ENCODE results near the gene ELL. TPM values are rescaled to one million over a fixed set of nuclear protein-coding genes. Genes with fewer than 3 reads are reported as not detected.

The ELL gene
- total and polyA plus RNA-seq, 2 donors, result 6.8 to 14.3 TPM

DNA sequence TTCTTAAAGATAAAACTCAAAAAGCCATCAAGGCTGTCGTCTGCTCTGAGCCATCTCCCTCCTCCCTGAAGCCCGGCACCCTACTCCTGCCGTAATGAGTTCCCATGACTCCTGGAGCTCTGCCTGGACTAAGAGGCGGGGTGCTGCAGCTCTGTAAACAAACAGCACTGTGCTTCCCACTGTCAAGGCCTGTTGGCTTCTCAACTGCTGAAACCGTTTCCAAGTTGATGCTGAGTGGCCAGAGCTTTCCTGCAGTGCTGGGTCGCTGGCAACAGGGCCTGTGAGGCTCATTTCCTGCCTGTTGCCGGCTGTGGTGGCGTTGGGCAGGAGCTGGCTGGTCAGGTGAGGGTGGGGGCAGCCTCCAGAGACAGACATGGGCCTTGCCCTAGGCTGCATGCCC, 57.2 kb downstream of the ELL start:
- no peak overlapping the region for H3K4me3 ChIP-seq (ENCODE audit: low read length in 2 of 2)
- peaks cover 6 to 27% of the 10 kb centered on the region in 2 donors for H3K4me1 ChIP-seq (ENCODE audit: control insufficient read depth in 2 of 2, insufficient read depth in 2 of 2, low read length in 2 of 2)
- 37% methylated on average over 8 of the region's 8 CpGs for WGBS
- H3K27ac ChIP-seq (ENCODE audit: low read depth in 1 of 2, low read length in 1 of 2), result peak overlapping the region; percentile 51 to 62
- no peak for DNase-seq (ENCODE audit: low read depth in 6 of 9, low spot score in 9 of 9)
- H3K36me3 ChIP-seq (ENCODE audit: control insufficient read depth in 2 of 2, insufficient read depth in 2 of 2, low read length in 1 of 2), result peaks cover 37 to 40% of the 10 kb centered on the region in 2 donors
- H3K27me3 ChIP-seq (ENCODE audit: control insufficient read depth in 2 of 2, insufficient read depth in 1 of 2, low read length in 1 of 2), result no peaks in the 10 kb centered on the region
- no peaks in the 10 kb centered on the region for H3K9me3 ChIP-seq (ENCODE audit: control insufficient read depth in 2 of 2, insufficient read depth in 1 of 2, low read length in 1 of 2)

DNA sequence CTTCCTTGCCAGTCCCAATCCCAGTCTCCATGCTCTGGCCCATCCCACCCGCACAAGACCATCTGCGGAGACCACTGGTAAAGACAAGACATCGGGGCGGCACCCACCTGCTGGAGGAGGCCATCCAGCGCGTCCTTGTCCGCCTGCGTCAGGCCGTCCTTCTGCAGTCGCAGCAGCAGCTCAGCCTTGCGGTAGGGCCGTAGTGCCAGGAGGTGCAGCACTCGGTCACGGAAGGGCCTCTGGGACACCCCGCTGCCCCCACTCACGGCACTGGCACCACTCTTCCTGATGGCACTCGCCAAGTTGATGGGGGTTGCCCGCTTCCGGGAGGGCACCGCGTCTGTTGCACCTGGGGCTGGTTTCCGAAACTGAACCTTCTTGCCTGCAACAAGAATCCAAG, 60.4 kb downstream of the ELL start:
- no peak for DNase-seq (ENCODE audit: low read depth in 6 of 9, low spot score in 9 of 9)
- WGBS, result 98% methylated on average over 22 of the region's 22 CpGs
- peaks cover 61 to 68% of the 10 kb centered on the region in 2 donors for H3K36me3 ChIP-seq (ENCODE audit: control insufficient read depth in 2 of 2, insufficient read depth in 2 of 2, low read length in 1 of 2)
- peaks cover 4 to 15% of the 10 kb centered on the region in 2 donors for H3K4me1 ChIP-seq (ENCODE audit: control insufficient read depth in 2 of 2, insufficient read depth in 2 of 2, low read length in 2 of 2)
- no peaks in the 10 kb centered on the region for H3K27me3 ChIP-seq (ENCODE audit: control insufficient read depth in 2 of 2, insufficient read depth in 1 of 2, low read length in 1 of 2)
- H3K27ac ChIP-seq (ENCODE audit: low read depth in 1 of 2, low read length in 1 of 2), result no peak overlapping the region
- no peak overlapping the region for H3K4me3 ChIP-seq (ENCODE audit: low read length in 2 of 2)
- no peaks in the 10 kb centered on the region for H3K9me3 ChIP-seq (ENCODE audit: control insufficient read depth in 2 of 2, insufficient read depth in 1 of 2, low read length in 1 of 2)

DNA sequence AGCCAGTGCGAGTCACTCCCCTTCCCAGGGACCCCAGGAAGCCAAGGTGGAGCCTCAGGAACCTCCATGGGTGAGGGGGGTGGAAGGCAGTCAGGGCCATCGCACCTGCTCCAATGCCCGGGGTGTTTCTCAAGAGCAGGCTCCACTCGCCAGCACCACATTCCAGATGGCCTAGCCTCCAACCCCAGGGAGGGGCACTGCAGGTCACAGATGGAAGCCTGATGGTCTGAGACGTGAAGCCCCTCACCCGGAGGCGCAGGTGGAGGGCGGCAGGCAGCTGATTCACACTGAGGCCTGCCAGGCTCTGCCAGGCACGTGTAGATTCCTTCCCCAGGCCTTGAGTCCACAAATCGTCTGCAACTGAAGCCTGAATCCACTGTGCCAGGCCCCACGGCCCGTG, 61.0 kb downstream of the ELL start:
- no peak overlapping the region for H3K27ac ChIP-seq (ENCODE audit: low read depth in 1 of 2, low read length in 1 of 2)
- no peak for DNase-seq (ENCODE audit: low read depth in 6 of 9, low spot score in 9 of 9)
- H3K9me3 ChIP-seq (ENCODE audit: control insufficient read depth in 2 of 2, insufficient read depth in 1 of 2, low read length in 1 of 2), result no peaks in the 10 kb centered on the region
- H3K36me3 ChIP-seq (ENCODE audit: control insufficient read depth in 2 of 2, insufficient read depth in 2 of 2, low read length in 1 of 2), result peaks cover 66 to 71% of the 10 kb centered on the region in 2 donors
- no peak overlapping the region for H3K4me3 ChIP-seq (ENCODE audit: low read length in 2 of 2)
- WGBS, result 96% methylated on average over 12 of the region's 12 CpGs
- H3K27me3 ChIP-seq (ENCODE audit: control insufficient read depth in 2 of 2, insufficient read depth in 1 of 2, low read length in 1 of 2), result no peaks in the 10 kb centered on the region
- peaks cover 4 to 15% of the 10 kb centered on the region in 2 donors for H3K4me1 ChIP-seq (ENCODE audit: control insufficient read depth in 2 of 2, insufficient read depth in 2 of 2, low read length in 2 of 2)

DNA sequence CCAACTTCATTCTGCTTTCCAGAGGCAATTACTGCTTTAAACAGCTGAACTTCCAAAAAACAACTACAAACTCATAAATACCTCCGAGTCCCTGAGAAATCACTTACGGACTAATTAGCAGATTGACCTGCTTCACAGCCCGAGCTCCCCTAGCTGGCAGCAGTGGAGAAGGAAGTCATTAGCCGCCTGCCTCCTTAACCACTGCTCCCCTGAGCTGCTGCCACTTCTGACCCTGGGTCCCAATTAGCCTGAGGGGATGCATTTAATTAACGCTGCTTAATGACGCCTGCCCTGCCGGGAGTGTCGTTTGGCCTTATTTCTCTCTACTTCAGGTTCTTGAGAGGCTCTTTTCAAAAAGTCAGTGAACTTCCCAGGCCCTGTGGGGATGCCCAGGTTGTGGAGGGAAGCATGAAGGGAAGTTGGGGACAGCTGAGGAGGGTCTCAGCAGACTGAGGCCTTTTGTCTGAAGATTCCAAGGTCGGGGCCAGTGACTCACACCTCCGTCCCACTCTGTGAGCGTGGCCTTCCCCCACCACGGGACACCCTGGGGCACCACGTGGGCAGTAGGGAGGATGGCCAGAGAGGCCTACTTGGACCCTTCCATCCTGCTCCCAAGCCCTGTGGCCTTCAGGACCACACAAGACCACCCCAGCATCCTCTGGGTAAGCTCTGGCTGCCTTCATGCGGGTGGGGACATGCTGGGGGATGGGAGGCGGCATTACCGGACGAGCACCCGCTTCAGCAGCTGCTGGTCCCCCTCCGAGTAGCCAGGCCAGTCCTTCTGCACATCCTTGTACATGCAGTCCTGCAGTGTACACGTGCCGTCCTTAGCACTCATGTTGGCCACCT, 64.2 kb downstream of the ELL start:
- DNase-seq (ENCODE audit: low read depth in 6 of 9, low spot score in 9 of 9), result no peak
- H3K9me3 ChIP-seq (ENCODE audit: control insufficient read depth in 2 of 2, insufficient read depth in 1 of 2, low read length in 1 of 2), result no peaks in the 10 kb centered on the region
- H3K27ac ChIP-seq (ENCODE audit: low read depth in 1 of 2, low read length in 1 of 2), result no peak overlapping the region
- no peaks in the 10 kb centered on the region for H3K27me3 ChIP-seq (ENCODE audit: control insufficient read depth in 2 of 2, insufficient read depth in 1 of 2, low read length in 1 of 2)
- H3K4me3 ChIP-seq (ENCODE audit: low read length in 2 of 2), result no peak overlapping the region
- H3K36me3 ChIP-seq (ENCODE audit: control insufficient read depth in 2 of 2, insufficient read depth in 2 of 2, low read length in 1 of 2), result peaks cover 54 to 55% of the 10 kb centered on the region in 2 donors
- 97% methylated on average over 21 of the region's 21 CpGs for WGBS
- no peaks in the 10 kb centered on the region for H3K4me1 ChIP-seq (ENCODE audit: control insufficient read depth in 2 of 2, insufficient read depth in 2 of 2, low read length in 2 of 2)

DNA sequence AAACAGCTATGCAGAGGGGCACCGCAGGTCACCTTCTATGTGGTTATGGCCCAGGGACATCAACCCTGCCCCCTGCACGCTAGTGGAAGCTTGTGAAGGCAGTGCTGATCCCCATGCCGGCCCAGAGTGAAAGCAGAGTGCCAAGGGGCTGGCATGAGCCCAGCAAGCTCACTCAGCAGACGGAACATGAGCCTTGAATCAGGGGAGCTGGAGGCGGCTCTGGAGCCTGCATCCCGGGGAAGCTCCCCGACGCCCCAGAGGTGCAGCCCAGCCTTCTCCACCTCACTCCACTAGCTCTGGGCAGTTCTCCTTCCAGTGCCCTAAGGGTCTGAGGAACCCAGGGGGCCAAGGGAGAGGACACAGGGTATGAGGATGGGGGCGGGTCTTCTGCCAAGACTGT, 64.9 kb downstream of the ELL start:
- no peaks in the 10 kb centered on the region for H3K4me1 ChIP-seq (ENCODE audit: control insufficient read depth in 2 of 2, insufficient read depth in 2 of 2, low read length in 2 of 2)
- H3K27ac ChIP-seq (ENCODE audit: low read depth in 1 of 2, low read length in 1 of 2), result no peak overlapping the region
- H3K27me3 ChIP-seq (ENCODE audit: control insufficient read depth in 2 of 2, insufficient read depth in 1 of 2, low read length in 1 of 2), result no peaks in the 10 kb centered on the region
- WGBS, result 86% methylated on average over 9 of the region's 9 CpGs
- no peak for DNase-seq (ENCODE audit: low read depth in 6 of 9, low spot score in 9 of 9)
- peaks cover 56 to 57% of the 10 kb centered on the region in 2 donors for H3K36me3 ChIP-seq (ENCODE audit: control insufficient read depth in 2 of 2, insufficient read depth in 2 of 2, low read length in 1 of 2)
- no peaks in the 10 kb centered on the region for H3K9me3 ChIP-seq (ENCODE audit: control insufficient read depth in 2 of 2, insufficient read depth in 1 of 2, low read length in 1 of 2)
- H3K4me3 ChIP-seq (ENCODE audit: low read length in 2 of 2), result no peak overlapping the region

DNA sequence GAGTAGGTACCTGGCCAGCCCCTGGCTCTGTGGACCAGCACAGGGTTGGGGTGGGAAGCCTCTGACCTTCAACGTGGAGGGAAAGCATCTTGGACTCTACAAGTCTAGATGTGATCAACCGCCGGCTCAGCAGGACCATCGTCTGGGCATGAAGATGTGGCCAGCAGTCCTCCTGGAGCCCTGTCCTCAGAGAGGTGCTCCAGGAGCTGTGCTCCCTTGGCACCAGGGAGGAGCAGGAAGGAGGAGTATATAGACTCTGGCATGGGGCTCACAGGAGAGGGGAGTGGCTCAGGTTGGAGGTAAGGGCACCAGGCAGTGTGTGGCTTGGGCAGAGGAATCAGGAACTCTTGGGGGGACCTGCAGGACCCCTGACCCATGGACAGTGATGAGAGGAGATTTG, 65.6 kb downstream of the ELL start:
- Histone ChIP-seq H3K27me3 (ENCODE audit: control insufficient read depth in 2 of 2, insufficient read depth in 1 of 2, low read length in 1 of 2) (no peaks in the 10 kb centered on the region), H3K4me1 (ENCODE audit: control insufficient read depth in 2 of 2, insufficient read depth in 2 of 2, low read length in 2 of 2) (peaks cover 0 to under 1% of the 10 kb centered on the region in 2 donors), H3K36me3 (ENCODE audit: control insufficient read depth in 2 of 2, insufficient read depth in 2 of 2, low read length in 1 of 2) (peaks cover 54 to 58% of the 10 kb centered on the region in 2 donors), H3K9me3 (ENCODE audit: control insufficient read depth in 2 of 2, insufficient read depth in 1 of 2, low read length in 1 of 2) (no peaks in the 10 kb centered on the region), H3K4me3 (ENCODE audit: low read length in 2 of 2) (no peak overlapping the region), H3K27ac (ENCODE audit: low read depth in 1 of 2, low read length in 1 of 2) (no peak overlapping the region)
- DNase-seq (ENCODE audit: low read depth in 6 of 9, low spot score in 9 of 9), result no peak
- 98% methylated on average over 4 of the region's 4 CpGs for WGBS

DNA sequence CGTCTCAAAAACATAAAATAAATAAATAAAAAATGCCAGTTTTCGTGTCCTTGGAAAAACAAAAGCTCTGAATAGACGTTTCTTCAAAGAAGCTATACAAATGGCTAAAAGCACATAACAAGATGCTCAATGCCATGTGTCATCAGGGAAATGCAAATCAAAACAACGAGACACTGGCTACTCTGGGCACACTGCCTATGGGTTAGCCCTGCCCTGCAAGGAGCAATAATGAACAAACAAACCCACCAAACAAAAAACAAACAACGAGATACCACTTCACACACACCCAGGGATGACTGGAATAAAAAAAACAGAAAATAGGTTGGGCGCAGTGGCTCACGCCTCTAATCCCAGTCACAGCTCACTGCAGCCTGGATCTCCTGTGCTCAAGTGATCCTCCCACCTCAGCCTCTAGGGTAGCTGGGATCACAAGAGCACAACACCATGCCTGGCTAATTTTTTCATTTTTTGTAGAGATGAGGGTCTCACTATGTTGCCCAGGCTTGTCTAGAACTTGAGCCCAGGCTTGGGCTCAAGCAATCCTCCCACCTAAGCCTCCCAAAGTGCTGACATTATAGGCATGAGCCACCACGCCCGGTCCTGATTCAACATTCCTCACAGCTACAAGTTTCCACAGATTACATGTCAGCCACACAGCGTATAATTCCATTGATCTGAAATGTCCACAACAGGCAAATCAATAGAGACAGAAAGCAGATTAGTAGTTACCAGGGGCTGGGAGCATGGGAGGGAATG, 68.4 kb downstream of the ELL start:
- 95% methylated on average over 10 of the region's 10 CpGs for WGBS
- H3K27me3 ChIP-seq (ENCODE audit: control insufficient read depth in 2 of 2, insufficient read depth in 1 of 2, low read length in 1 of 2), result no peaks in the 10 kb centered on the region
- H3K9me3 ChIP-seq (ENCODE audit: control insufficient read depth in 2 of 2, insufficient read depth in 1 of 2, low read length in 1 of 2), result no peaks in the 10 kb centered on the region
- peaks cover 0 to 4% of the 10 kb centered on the region in 2 donors for H3K4me1 ChIP-seq (ENCODE audit: control insufficient read depth in 2 of 2, insufficient read depth in 2 of 2, low read length in 2 of 2)
- no peak overlapping the region for H3K4me3 ChIP-seq (ENCODE audit: low read length in 2 of 2)
- no peak overlapping the region for H3K27ac ChIP-seq (ENCODE audit: low read depth in 1 of 2, low read length in 1 of 2)
- peaks cover 57 to 62% of the 10 kb centered on the region in 2 donors for H3K36me3 ChIP-seq (ENCODE audit: control insufficient read depth in 2 of 2, insufficient read depth in 2 of 2, low read length in 1 of 2)
- no peak for DNase-seq (ENCODE audit: low read depth in 6 of 9, low spot score in 9 of 9)

DNA sequence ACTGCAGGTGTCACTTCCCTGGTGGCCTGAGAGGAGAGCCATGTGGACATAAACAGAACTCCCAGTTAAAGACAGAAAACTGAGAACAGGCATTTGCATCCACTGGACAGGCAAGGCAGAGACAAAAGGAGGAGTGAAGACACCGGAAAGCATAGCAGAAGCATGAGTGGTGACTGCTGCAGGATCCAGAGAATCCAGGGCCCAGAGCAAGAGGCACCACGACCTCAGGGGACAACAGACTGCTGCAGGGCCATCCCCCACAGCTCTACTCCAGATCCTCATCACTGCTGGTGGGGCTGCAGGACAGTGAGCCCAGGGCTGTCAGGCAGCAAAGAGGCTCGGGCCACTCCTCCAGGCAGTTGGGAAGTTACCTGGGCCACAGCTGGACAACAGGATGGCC, 69.5 kb downstream of the ELL start:
- 95% methylated on average over 3 of the region's 3 CpGs for WGBS
- no peak for DNase-seq (ENCODE audit: low read depth in 6 of 9, low spot score in 9 of 9)
- Histone ChIP-seq H3K36me3 (ENCODE audit: control insufficient read depth in 2 of 2, insufficient read depth in 2 of 2, low read length in 1 of 2) (peaks cover 50 to 59% of the 10 kb centered on the region in 2 donors), H3K9me3 (ENCODE audit: control insufficient read depth in 2 of 2, insufficient read depth in 1 of 2, low read length in 1 of 2) (no peaks in the 10 kb centered on the region), H3K27ac (ENCODE audit: low read depth in 1 of 2, low read length in 1 of 2) (no peak overlapping the region), H3K4me1 (ENCODE audit: control insufficient read depth in 2 of 2, insufficient read depth in 2 of 2, low read length in 2 of 2) (peaks cover 0 to 4% of the 10 kb centered on the region in 2 donors), H3K27me3 (ENCODE audit: control insufficient read depth in 2 of 2, insufficient read depth in 1 of 2, low read length in 1 of 2) (no peaks in the 10 kb centered on the region), H3K4me3 (ENCODE audit: low read length in 2 of 2) (no peak overlapping the region)
